ENCODE data around the gene IL25. TPM values are rescaled to one million over a fixed set of nuclear protein-coding genes. Genes with fewer than 3 reads are reported as not detected.
A peak's percentile ranks its signal among the peaks of the same experiment; 100 is the strongest.

Gene IL25
- total and polyA plus RNA-seq, 5 experiments from 2014 or later: not detected

- POLR2A ChIA-PET: no interaction called here
- Mint-ChIP-seq H3K27ac (no peak overlapping the region), H3K27me3 (peaks cover 5 to 24% (median 19%) of the 10 kb centered on the region in 5 donors), H3K36me3 (no peaks in the 10 kb centered on the region), H3K9me3 (no peaks in the 10 kb centered on the region), H3K4me3 (no peak overlapping the region), H3K4me1 (peaks cover 0 to 8% (median 2%) of the 10 kb centered on the region in 4 donors)
- ATAC-seq (no peak), DNase-seq (no peak)
Measured at GRCh38 chr14:23403908-23404307, 31.3 kb downstream of the IL25 start.

DNA sequence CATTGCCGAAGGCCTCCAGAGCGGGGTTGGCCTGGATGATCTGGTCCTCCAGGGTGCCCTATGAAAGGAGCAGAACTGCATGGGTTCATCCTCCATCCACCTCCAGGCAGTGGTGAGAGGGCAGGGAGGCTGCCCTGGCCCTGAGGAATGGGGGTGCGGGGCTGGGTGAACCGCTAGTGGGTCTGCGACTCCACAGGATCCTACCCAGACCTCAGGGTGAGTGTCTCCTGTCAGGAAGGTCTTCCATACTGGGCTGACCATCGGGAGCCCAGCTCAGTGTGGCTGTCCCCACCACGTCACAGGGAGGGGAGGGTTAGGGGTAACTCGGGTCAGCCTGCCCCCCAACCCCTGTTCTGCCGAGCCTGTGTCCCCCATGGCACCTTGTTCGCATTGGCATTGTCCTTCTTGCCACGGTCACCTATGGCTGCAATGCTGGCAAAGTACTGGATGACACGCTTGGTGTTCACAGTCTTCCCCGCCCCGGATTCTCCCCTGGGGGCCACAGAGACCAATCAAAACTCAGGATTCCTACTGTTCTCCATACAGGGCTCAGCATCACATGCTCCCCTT, 31.8 kb downstream of the IL25 start:
- peaks cover 5 to 26% (median 19%) of the 10 kb centered on the region in 5 donors for H3K27me3 Mint-ChIP-seq
- H3K4me1 Mint-ChIP-seq: peaks cover 0 to 8% (median 2%) of the 10 kb centered on the region in 4 donors
- DNase-seq (no peak), ATAC-seq (no peak)
- no peaks in the 10 kb centered on the region for H3K36me3 Mint-ChIP-seq
- H3K27ac Mint-ChIP-seq: no peak overlapping the region
- no peak overlapping the region for H3K4me3 Mint-ChIP-seq
- POLR2A ChIA-PET: no interaction called here
- no peaks in the 10 kb centered on the region for H3K9me3 Mint-ChIP-seq

- Mint-ChIP-seq H3K4me1 (peaks cover 0 to 8% (median 2%) of the 10 kb centered on the region in 4 donors), H3K4me3 (no peak overlapping the region), H3K27me3 (peaks cover 5 to 26% (median 19%) of the 10 kb centered on the region in 5 donors), H3K9me3 (no peaks in the 10 kb centered on the region), H3K36me3 (no peaks in the 10 kb centered on the region), H3K27ac (no peak overlapping the region)
- POLR2A ChIA-PET: no interaction called here
- peak in 1 of 10 donors; percentile 37 for DNase-seq
- no peak for ATAC-seq
Measured at GRCh38 chr14:23405096-23405495, 32.5 kb downstream of the IL25 start.

DNA sequence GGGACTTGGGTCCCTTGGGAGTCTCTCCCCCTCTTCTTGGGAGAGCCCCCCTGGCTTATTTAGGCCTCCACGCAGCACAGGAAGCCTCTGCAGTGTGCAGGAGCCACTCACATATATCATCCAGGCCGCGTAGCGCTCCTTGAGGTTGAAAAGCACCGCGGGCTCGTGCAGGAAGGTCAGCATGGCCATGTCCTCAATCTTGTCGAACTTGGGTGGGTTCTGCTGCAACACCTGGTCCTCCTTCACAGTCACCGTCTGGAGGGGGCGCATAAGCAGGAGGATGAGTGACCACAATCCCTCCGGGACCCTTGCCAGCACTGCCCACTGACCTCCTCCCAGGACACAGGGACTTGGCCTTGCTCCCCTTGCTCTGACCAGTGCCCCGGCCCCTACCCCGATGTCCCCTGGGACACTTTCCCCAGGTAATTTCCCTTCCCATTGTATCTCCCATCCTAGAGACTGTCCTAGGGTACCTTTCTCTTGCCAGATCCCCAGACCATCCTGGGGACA, 33.0 kb downstream of the IL25 start:
- H3K36me3 Mint-ChIP-seq: no peaks in the 10 kb centered on the region
- no peaks in the 10 kb centered on the region for H3K9me3 Mint-ChIP-seq
- peaks cover 0 to 8% (median 2%) of the 10 kb centered on the region in 4 donors for H3K4me1 Mint-ChIP-seq
- ATAC-seq (no peak), DNase-seq (peak in 1 of 10 donors; percentile 27)
- POLR2A ChIA-PET: no interaction called here
- no peak overlapping the region for H3K4me3 Mint-ChIP-seq
- H3K27ac Mint-ChIP-seq: no peak overlapping the region
- peaks cover 5 to 26% (median 24%) of the 10 kb centered on the region in 5 donors for H3K27me3 Mint-ChIP-seq

DNA sequence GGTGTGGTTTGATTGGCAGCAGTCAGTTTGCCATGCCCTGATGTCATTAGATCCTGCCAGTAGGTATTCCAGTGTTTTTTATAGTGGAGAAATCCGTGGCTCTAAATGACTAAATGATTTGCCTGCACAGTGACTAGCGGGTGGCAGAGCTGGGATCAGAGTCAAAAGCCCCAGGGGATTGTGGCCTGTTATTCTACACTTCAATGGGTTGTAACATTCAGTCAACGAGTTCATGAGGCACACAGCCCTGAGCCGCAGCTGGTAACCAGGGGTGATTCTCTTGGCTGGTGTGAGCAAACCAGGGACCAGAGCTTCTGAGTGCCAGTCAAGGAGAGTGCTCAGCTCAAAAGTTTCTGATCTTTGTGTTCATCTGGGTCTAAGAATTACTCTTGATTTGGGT, 33.6 kb downstream of the IL25 start:
- POLR2A ChIA-PET: no interaction called here
- no peak overlapping the region for H3K4me3 Mint-ChIP-seq
- H3K36me3 Mint-ChIP-seq: no peaks in the 10 kb centered on the region
- peaks cover 0 to 8% (median 2%) of the 10 kb centered on the region in 4 donors for H3K4me1 Mint-ChIP-seq
- H3K27me3 Mint-ChIP-seq: peaks cover 5 to 31% (median 26%) of the 10 kb centered on the region in 5 donors
- H3K9me3 Mint-ChIP-seq: no peaks in the 10 kb centered on the region
- H3K27ac Mint-ChIP-seq: peak overlapping the region in 1 of 10 donors; percentile 37
- ATAC-seq (no peak), DNase-seq (peak in 1 of 10 donors; percentile 13)

DNA sequence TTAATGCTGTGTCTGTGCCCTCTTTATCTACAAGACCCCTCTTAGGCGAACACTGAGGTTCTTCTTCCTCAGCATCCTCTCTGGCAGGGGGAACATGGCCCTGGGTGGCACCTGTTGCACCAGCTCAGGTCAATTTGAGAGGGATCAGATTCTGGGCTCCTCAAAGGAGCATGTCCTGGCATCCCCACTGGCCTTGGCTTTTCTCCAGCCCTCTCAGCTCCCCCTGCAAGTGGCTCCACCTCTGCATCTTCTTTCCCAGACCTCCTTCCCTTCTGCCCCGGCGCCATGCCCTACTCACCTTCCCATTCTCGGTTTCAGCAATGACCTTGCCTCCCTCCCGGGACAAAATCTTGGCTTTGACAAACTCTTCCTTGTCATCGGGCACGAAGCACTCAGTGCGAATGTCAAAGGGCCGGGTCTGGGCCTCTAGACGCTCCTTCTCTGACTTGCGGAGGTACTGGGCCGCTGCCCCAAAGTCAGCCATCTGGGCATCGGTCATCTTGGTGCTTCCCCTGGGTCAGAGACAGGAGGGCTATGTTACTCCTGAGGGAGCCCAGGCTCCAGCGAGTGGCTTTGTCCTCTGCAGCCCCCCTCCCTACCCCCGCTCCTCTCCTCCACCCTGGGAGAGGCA, 34.2 kb downstream of the IL25 start:
- ATAC-seq (no peak), DNase-seq (peak in 1 of 10 donors; percentile 48)
- Mint-ChIP-seq H3K4me1 (peaks cover 0 to 8% (median 2%) of the 10 kb centered on the region in 4 donors), H3K9me3 (no peaks in the 10 kb centered on the region), H3K27ac (peak overlapping the region in 1 of 10 donors; percentile 22), H3K4me3 (no peak overlapping the region), H3K27me3 (peaks cover 4 to 31% (median 24%) of the 10 kb centered on the region in 5 donors), H3K36me3 (no peaks in the 10 kb centered on the region)
- POLR2A ChIA-PET: no interaction called here

DNA sequence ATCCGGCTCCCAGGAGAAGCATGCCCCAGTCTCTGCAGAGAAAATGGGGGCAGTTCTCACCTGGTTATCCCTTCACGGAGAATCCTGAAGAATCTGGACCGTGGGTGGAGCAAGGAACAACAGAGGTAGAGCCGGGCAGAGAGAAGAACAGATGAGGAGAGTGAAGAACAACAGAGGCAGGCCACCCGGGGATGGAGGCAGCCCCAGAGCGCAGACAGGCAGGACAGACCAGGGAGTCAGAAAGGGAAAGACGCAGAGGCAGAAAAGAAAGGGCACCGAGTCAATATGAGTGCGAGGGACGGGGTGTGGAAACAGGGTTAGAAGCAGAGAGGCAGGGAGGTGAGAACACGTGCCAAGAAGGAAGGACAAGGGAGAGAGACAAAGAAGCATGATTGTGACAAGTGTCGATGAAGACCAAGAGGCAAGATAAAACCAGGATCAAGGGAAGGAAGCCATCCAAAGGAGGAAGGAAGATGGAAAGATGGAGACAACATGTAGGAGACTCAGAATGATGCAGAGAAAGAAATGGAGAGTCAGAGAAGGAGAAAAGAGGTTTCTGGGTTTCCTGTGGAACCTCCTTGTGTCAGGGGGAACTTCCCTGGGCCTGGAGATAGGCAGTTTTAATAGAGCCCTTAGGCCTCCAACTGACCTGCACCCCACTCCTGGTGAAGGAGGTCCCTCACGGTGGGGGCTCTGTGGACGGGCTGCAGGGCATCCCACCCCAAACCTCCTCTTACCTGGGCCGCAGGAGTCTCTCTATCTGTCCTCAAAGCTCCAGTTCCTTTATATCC, 35.1 kb downstream of the IL25 start, which contains the start of gene MYH6:
Gene MYH6 (minus strand): TSS at position 758 of the 791 bp plus-strand sequence. CDS start 1,050 bp downstream, outside the sequence.
- no peak within 1 kb of the TSS for H3K27ac Mint-ChIP-seq
- DNase-seq: peak in 1 of 10 donors; percentile 45
- peaks cover 4 to 31% (median 23%) of the 10 kb centered on the region in 5 donors for H3K27me3 Mint-ChIP-seq
- H3K36me3 Mint-ChIP-seq: no peaks in the 10 kb centered on the region
- POLR2A ChIA-PET: no interaction called here
- no peaks in the 10 kb centered on the region for H3K9me3 Mint-ChIP-seq
- H3K4me1 Mint-ChIP-seq: peaks cover 0 to 8% (median 2%) of the 10 kb centered on the region in 4 donors
- no peak within 1 kb of the TSS for H3K4me3 Mint-ChIP-seq
- no peak for ATAC-seq

DNA sequence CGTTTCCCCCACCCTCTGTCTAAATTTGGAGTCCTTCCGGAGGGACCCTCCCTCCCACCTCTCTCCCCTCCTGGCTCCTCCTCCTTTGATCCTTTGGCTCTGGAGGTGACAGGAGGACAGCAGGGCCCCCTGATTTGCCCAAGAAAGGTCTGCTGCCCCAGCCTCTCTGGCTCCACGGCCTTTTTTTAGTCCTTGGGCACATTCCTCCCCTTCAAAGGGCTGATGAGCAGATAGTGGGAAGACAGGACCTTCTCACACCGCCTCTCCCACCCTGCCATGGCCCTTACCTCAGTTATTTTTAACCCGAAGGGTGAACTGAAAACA, 35.7 kb downstream of the IL25 start:
- DNase-seq (peak in 1 of 10 donors; percentile 44), ATAC-seq (no peak)
- no peak overlapping the region for H3K27ac Mint-ChIP-seq
- no peaks in the 10 kb centered on the region for H3K36me3 Mint-ChIP-seq
- POLR2A ChIA-PET: no interaction called here
- H3K4me1 Mint-ChIP-seq: peaks cover 0 to 8% (median 2%) of the 10 kb centered on the region in 4 donors
- H3K9me3 Mint-ChIP-seq: no peaks in the 10 kb centered on the region
- H3K4me3 Mint-ChIP-seq: no peak overlapping the region
- peaks cover 4 to 26% (median 19%) of the 10 kb centered on the region in 5 donors for H3K27me3 Mint-ChIP-seq

DNA sequence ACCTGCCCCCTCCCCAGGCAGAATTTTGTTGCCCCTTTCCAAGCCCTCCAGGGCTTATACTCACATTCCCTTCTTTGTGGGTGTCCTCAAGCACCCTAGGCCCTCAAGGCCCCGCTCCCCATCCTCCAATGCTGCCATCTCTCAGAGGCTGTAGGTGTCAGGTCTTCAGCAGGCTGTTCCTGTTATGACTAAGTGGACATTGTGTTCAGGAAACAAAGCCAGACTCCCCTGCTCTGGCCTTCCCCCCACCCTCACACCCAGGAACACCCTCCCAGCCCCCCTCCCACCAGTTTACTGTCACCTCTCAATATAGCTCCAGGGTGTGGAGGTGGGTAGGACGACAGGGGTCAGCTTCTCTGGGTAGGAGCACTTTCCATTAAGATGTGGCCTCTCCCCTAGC, 36.9 kb downstream of the IL25 start:
- peaks cover 0 to 8% (median 2%) of the 10 kb centered on the region in 4 donors for H3K4me1 Mint-ChIP-seq
- no peaks in the 10 kb centered on the region for H3K36me3 Mint-ChIP-seq
- DNase-seq: no peak
- POLR2A ChIA-PET: no interaction called here
- no peaks in the 10 kb centered on the region for H3K9me3 Mint-ChIP-seq
- no peak overlapping the region for H3K4me3 Mint-ChIP-seq
- peaks cover 4 to 19% (median 19%) of the 10 kb centered on the region in 5 donors for H3K27me3 Mint-ChIP-seq
- ATAC-seq: no peak
- no peak overlapping the region for H3K27ac Mint-ChIP-seq

GRCh38 chr14:23409966-23410635, 37.5 kb downstream of the IL25 start:
- Mint-ChIP-seq H3K27me3 (peaks cover 4 to 19% (median 12%) of the 10 kb centered on the region in 5 donors), H3K36me3 (no peaks in the 10 kb centered on the region), H3K27ac (no peak overlapping the region), H3K4me1 (peaks cover 0 to 8% (median 2%) of the 10 kb centered on the region in 4 donors), H3K9me3 (no peaks in the 10 kb centered on the region), H3K4me3 (no peak overlapping the region)
- peak in 1 of 10 donors; percentile 32 for DNase-seq
- POLR2A ChIA-PET: no interaction called here
- no peak for ATAC-seq

DNA sequence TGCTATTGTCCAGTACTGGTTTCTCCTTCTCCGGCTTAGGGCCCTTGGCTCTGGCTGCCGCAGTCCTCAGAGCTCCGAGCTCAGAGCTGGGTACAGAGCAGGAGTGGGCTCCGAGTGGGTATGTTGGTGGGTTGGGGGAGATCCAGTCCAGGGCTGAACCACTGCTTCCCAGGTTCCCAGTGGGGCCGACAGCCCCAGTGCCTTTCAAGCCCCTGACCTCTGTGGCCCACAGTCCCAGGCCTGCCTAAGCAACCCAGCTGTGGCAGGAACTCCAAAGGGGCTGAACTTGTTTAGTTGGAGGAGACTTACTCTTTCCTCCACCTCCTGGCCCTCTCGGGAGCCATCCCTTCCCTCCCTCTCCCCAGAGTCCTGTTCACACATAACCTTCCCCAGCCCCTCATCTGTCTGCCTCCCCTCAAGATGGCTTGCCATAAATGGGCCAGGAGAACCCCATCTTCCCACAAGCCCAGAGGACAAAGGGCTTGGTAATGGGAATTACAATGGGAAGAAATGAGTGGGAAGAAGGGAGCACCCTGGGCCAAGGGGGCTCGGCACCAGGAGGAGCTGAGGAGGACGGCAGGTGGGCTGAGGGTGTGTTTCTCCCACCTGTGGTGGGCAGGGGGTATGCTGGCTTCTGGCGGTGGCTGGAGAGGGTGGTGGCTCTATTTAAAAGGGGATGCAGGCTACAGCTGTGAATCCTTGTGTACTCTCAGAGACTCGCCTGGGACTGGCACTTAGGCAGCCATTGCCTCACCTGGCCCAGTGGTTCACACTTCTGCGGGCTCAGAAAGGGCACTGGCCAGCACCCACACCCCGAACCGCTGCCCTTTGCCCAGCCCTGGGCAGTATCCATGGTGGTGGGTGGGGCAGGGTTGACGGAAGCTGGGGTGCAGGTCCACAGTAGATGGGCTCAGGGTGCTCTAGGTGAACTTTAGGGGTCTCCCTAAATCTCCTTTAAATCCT, 39.2 kb downstream of the IL25 start:
- Mint-ChIP-seq H3K27ac (peak overlapping the region in 2 of 10 donors; percentile 25 to 48), H3K9me3 (no peaks in the 10 kb centered on the region), H3K4me1 (no peaks in the 10 kb centered on the region), H3K27me3 (peaks cover 4 to 15% (median 14%) of the 10 kb centered on the region in 5 donors), H3K4me3 (no peak overlapping the region), H3K36me3 (no peaks in the 10 kb centered on the region)
- POLR2A ChIA-PET: no interaction called here
- no peak for DNase-seq
- no peak for ATAC-seq

DNA sequence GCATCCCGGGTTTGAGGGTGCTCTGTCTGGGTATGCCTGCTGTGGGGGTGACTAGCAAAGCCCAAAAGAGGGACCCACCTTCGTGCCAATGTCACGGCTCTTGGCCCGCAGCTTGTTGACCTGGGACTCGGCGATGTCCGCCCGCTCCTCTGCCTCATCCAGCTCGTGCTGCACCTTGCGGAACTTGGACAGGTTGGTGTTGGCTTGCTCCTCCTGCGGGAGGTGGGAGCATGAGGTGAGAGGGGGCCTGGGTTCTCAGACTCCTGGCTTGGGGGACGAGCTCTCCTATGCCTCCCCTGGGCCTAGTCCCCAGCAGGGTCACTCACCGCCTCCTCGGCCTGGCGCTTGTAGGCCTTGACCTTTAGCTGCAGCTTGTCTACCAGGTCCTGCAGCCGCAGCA, 41.1 kb downstream of the IL25 start:
- H3K36me3 Mint-ChIP-seq: no peaks in the 10 kb centered on the region
- H3K4me3 Mint-ChIP-seq: no peak overlapping the region
- DNase-seq (no peak), ATAC-seq (no peak)
- no peaks in the 10 kb centered on the region for H3K9me3 Mint-ChIP-seq
- no peaks in the 10 kb centered on the region for H3K4me1 Mint-ChIP-seq
- POLR2A ChIA-PET: no interaction called here
- H3K27me3 Mint-ChIP-seq: peaks cover 0 to 19% (median 12%) of the 10 kb centered on the region in 5 donors
- H3K27ac Mint-ChIP-seq: peak overlapping the region in 1 of 10 donors; percentile 28
